Testis (tissue), 3 donors: Measurements from ENCODE around the gene ELOVL3. TPM values are rescaled to one million over a fixed set of nuclear protein-coding genes. Genes with fewer than 3 reads are reported as not detected.
A peak's percentile ranks its signal among the peaks of the same experiment; 100 is the strongest.

Experiments
- DNase-seq: peaks from one replicate; pipeline ENCODE4 v3.0.0-alpha.2; 2019
- H3K27ac ChIP-seq, 2 donors: fragments of 200-600 bp; sonication (generic); one replicate each; pipeline ENCODE4 v1.5.1; 2019
- H3K27me3 ChIP-seq: fragments of 200-600 bp; sonication (generic); one replicate; pipeline ENCODE4 v1.5.1; 2019
- H3K36me3 ChIP-seq: fragments of 200-600 bp; sonication (generic); one replicate; pipeline ENCODE4 v1.5.1; 2017; ENCODE audit warnings: low read depth; ENCODE audit errors: missing control alignments
- H3K4me1 ChIP-seq: fragments of 200-600 bp; sonication (generic); one replicate; pipeline ENCODE4 v1.5.1; 2019
- H3K4me3 ChIP-seq, 2 donors: fragments of 200-600 bp; sonication (generic); one replicate each; pipeline ENCODE4 v1.5.1; 2017 to 2019
- H3K9me3 ChIP-seq: fragments of 200-600 bp; sonication (generic); one replicate; pipeline ENCODE4 v1.5.1; 2017
- CTCF ChIP-seq, 3 experiments: fragments of 450-650 bp in 2 of 3; fragments of 200-600 bp in 1 of 3; sonication (generic) in 1 of 3; IDR thresholded peaks; one replicate each; pipeline ENCODE4 v1.5.1; 2016 to 2019; ENCODE audit warnings: antibody characterized with exemption in 3 of 3, mild to moderate bottlenecking in 2 of 3, moderate library complexity in 1 of 3
- POLR2A ChIP-seq: fragments of 450-650 bp; IDR thresholded peaks from one replicate; pipeline ENCODE4 v1.6.1; 2017; ENCODE audit warnings: antibody characterized with exemption, mild to moderate bottlenecking, moderate library complexity
- WGBS, 2 donors: methylation state at CpG; one replicate each; pipeline ENCODE4 v1.1.5; 2018; 5-methylcytosine and 5-hydroxymethylcytosine counted together
- intact Hi-C: fragments of 100-400 bp; cut with DNase I; formaldehyde crosslinking; loops from one replicate; pipeline ENCODE4 v1.15.1; 2023; ENCODE audit warnings: low total_unique reads
- polyA plus RNA-seq: library from polyadenylated mRNA; stranded (reverse); fragments of 350-450 nt; fragmentation: Illumina TruSeq; extraction: RNeasy Lipid Tissue Mini Kit (QIAGEN cat#74804); gene quantifications from one replicate; pipeline ENCODE4 v1.2.3, GENCODE V29; 2014; ENCODE audit warnings: low read depth, low replicate concordance; ENCODE audit not compliant: insufficient read depth
- total RNA-seq, 2 donors: library from RNA; depleted of rRNA; stranded (reverse); fragments of >200 nt; gene quantifications; one replicate each; pipeline ENCODE4 v1.2.3, GENCODE V29; 2016

Gene ELOVL3
- total and polyA plus RNA-seq, 3 donors from 2014 or later, result 1.5 to 5.0 (median 2.8) TPM

GRCh38 chr10:102241444-102242117 lies 15.5 kb downstream of the ELOVL3 start, which contains the start of gene PITX3:
TSS of gene PITX3 (minus strand) at chr10:102241512. CDS start at chr10:102232080, 9,432 bp downstream.
- Histone ChIP-seq H3K36me3 (no peaks in the 10 kb centered on the region), H3K9me3 (no peaks in the 10 kb centered on the region), H3K4me1 (peaks cover 28% of the 10 kb centered on the region), H3K4me3 (peak within 1 kb of the TSS; percentile 56 to 62), H3K27ac (no peak within 1 kb of the TSS), H3K27me3 (no peaks in the 10 kb centered on the region)
- TF ChIP-seq CTCF (IDR thresholded peaks at IDR 0.05) (no peak), POLR2A (no peak)
- intact Hi-C loops, result no loop called here
- WGBS, 2 donors, result 0% methylated on average over 20 to 57 of the region's 57 CpGs
- peak; percentile 95 for DNase-seq

GRCh38 chr10:102242118-102242485 lies 16.0 kb downstream of the ELOVL3 start:
- Histone ChIP-seq H3K36me3 (no peaks in the 10 kb centered on the region), H3K27ac (no peak overlapping the region), H3K4me1 (peaks cover 33% of the 10 kb centered on the region), H3K4me3 (peak overlapping the region; percentile 56 to 62), H3K27me3 (no peaks in the 10 kb centered on the region), H3K9me3 (no peaks in the 10 kb centered on the region)
- no peak for TF ChIP-seq CTCF (IDR thresholded peaks at IDR 0.05)
- TF ChIP-seq POLR2A, result no peak
- intact Hi-C loops, result no loop called here
- no peak for DNase-seq
- WGBS, 2 donors, result 16 to 26% methylated on average over 7 of the region's 7 CpGs

- H3K4me1 ChIP-seq, result peaks cover 45% of the 10 kb centered on the region
- no peak for DNase-seq
- H3K36me3 ChIP-seq, result no peaks in the 10 kb centered on the region
- H3K27me3 ChIP-seq, result no peaks in the 10 kb centered on the region
- intact Hi-C loops, result no loop called here
- no peak for TF ChIP-seq POLR2A
- TF ChIP-seq CTCF (IDR thresholded peaks at IDR 0.05), result no peak
- H3K27ac ChIP-seq, result no peak overlapping the region
- H3K4me3 ChIP-seq, result no peak overlapping the region
- no peaks in the 10 kb centered on the region for H3K9me3 ChIP-seq
- WGBS, 2 donors, result 90 to 91% methylated on average over 2 of the region's 2 CpGs
These were observed 17.2 kb downstream of the ELOVL3 start for GRCh38 chr10:102243309-102243708.

GRCh38 chr10:102245082-102245931 lies 19.2 kb downstream of the ELOVL3 start, which contains the start of gene GBF1:
TSS of gene GBF1 (plus strand) at chr10:102245532. CDS start at chr10:102258939, 13,407 bp downstream.
- Histone ChIP-seq H3K36me3 (no peaks in the 10 kb centered on the region), H3K9me3 (no peaks in the 10 kb centered on the region), H3K27me3 (no peaks in the 10 kb centered on the region), H3K4me3 (peak within 1 kb of the TSS; percentile 71 to 95), H3K27ac (peak within 1 kb of the TSS; percentile 86 to 96), H3K4me1 (peaks cover 45% of the 10 kb centered on the region)
- TF ChIP-seq CTCF (IDR thresholded peaks at IDR 0.05) (no peak), POLR2A (peak; percentile 60)
- intact Hi-C loops, result no loop called here
- WGBS, 2 donors, result 0 to 1% methylated on average over 35 to 47 of the region's 47 CpGs
- DNase-seq, result peak; percentile 98
